K562 (cell line): ENCODE data around the gene ZNF791. TPM values are rescaled to one million over a fixed set of nuclear protein-coding genes. Genes with fewer than 3 reads are reported as not detected.

Experiments
- BRF1 ChIP-seq: IDR thresholded peaks from 3 replicates; pipeline ENCODE4 v1.6.1; 2011; ENCODE audit warnings: borderline replicate concordance, mild to moderate bottlenecking; ENCODE audit not compliant: insufficient read length; ENCODE audit errors: extremely low read depth
- CHCHD3 ChIP-seq: fragments of 250-450 bp; sonication (Bioruptor Pico); IDR thresholded peaks from 2 replicates; pipeline ENCODE4 v2.1.2; 2022; ENCODE audit warnings: mild to moderate bottlenecking
- EGR1 ChIP-seq: fragments of 450-650 bp; conservative IDR thresholded peaks from 2 replicates; pipeline ENCODE4 v1.6.1; 2017; ENCODE audit warnings: mild to moderate bottlenecking
- ELF1 ChIP-seq: fragments of 200-800 bp; sonication (Bioruptor generic); IDR thresholded peaks from 2 replicates; pipeline ENCODE4 v1.6.1; 2016; ENCODE audit warnings: missing genetic modification characterization, missing compliant biosample characterization
- ELF4 ChIP-seq: fragments of 450-650 bp; formaldehyde crosslinking; IDR thresholded peaks from 2 replicates; pipeline ENCODE4 v1.4.0; 2022; ENCODE audit warnings: missing genetic modification characterization
- EP300 ChIP-seq: IDR thresholded peaks from 2 replicates; pipeline ENCODE4 v1.6.1; 2012; ENCODE audit warnings: low read length, improper control_type of control experiment
- ETS2 ChIP-seq: IDR thresholded peaks from 2 replicates; pipeline ENCODE4 v1.6.1; 2016; ENCODE audit warnings: borderline replicate concordance, missing genetic modification characterization, mild to moderate bottlenecking, moderate library complexity, missing compliant biosample characterization; ENCODE audit not compliant: poor library complexity, severe bottlenecking
- MTA1 ChIP-seq: fragments of 450-650 bp; IDR thresholded peaks from 2 replicates; pipeline ENCODE4 v1.6.1; 2017; ENCODE audit warnings: borderline replicate concordance
- NFIC ChIP-seq: fragments of 450-650 bp; IDR thresholded peaks from 2 replicates; pipeline ENCODE4 v1.6.1; 2017; ENCODE audit warnings: mild to moderate bottlenecking, inconsistent platforms
- PHB ChIP-seq: fragments of 250-450 bp; sonication (Bioruptor Pico); IDR thresholded peaks from 2 replicates; pipeline ENCODE4 v1.5.0; 2021
- RBM39 ChIP-seq: fragments of 200-400 bp; formaldehyde crosslinking; optimal IDR thresholded peaks from 2 replicates; pipeline ENCODE3; 2018; ENCODE audit warnings: low read depth, low read length
- SMAD3 ChIP-seq: fragments of 450-650 bp; formaldehyde crosslinking; conservative IDR thresholded peaks from 2 replicates; pipeline ENCODE4 v1.4.0; 2020; ENCODE audit warnings: mild to moderate bottlenecking
- SNRNP70 ChIP-seq: fragments of 200-400 bp; formaldehyde crosslinking; optimal IDR thresholded peaks from 2 replicates; pipeline ENCODE3; 2017; ENCODE audit warnings: low read depth, low read length
- TARDBP ChIP-seq: fragments of 450-650 bp; IDR thresholded peaks from 2 replicates; pipeline ENCODE4 v1.6.1; 2016
- TSC22D4 ChIP-seq: fragments of 450-650 bp; IDR thresholded peaks from 2 replicates; pipeline ENCODE4 v1.6.1; 2016; ENCODE audit warnings: missing genetic modification characterization, missing biosample characterization, control low read depth
- ZBTB8A ChIP-seq: fragments of 450-650 bp; IDR thresholded peaks from 2 replicates; pipeline ENCODE4 v1.6.1; 2018; ENCODE audit warnings: mild to moderate bottlenecking, moderate library complexity; ENCODE audit not compliant: partially characterized antibody
- ZNF165 ChIP-seq: fragments of 250-450 bp; sonication (Bioruptor Pico); IDR thresholded peaks from 2 replicates; pipeline ENCODE4 v1.4.0; 2020; ENCODE audit warnings: borderline replicate concordance
- ZNF324 ChIP-seq: fragments of 250-450 bp; sonication (Bioruptor Pico); IDR thresholded peaks from 2 replicates; pipeline ENCODE4 v1.4.0; 2020; ENCODE audit warnings: mild to moderate bottlenecking
- polyA plus RNA-seq, 8 experiments: library from polyadenylated mRNA; depleted of rRNA in 4 of 8; stranded (reverse) in 5 of 8; unstranded in 3 of 8; fragments of >200 nt; fragmentation: Nextera tagmentation in 2 of 8; fragmentation: Illumina TruSeq in 1 of 8; extraction: Ambion mirVana in 2 of 8; extraction: Trizol in 1 of 8; gene quantifications; 2 replicates each; pipeline versions ENCODE4 v1.2.1 to v1.2.3, GENCODE V29; 2011 to 2014; ENCODE audit warnings: inconsistent platforms in 1 of 8, missing spikeins in 1 of 8
- total RNA-seq, 7 experiments: library from RNA; depleted of rRNA in 6 of 7; stranded (reverse); fragments of >200 nt in 6 of 7; fragmentation: Illumina TruSeq in 2 of 7; extraction: Trizol in 2 of 7; gene quantifications; 2 replicates each; pipeline versions ENCODE4 v1.2.1 to v1.2.3, GENCODE V29; 2011 to 2021; ENCODE audit warnings: low replicate concordance in 1 of 7
- TF ChIP-seq, protein P1 (sequence below): fragments of 450-650 bp; formaldehyde crosslinking; IDR thresholded peaks from 2 replicates; pipeline ENCODE4 v1.4.0; 2022; ENCODE audit warnings: missing genetic modification characterization
- TF ChIP-seq, protein P2 (sequence below): fragments of 450-650 bp; IDR thresholded peaks from 2 replicates; pipeline ENCODE4 v1.6.1; 2016; ENCODE audit warnings: missing biosample characterization, missing genetic modification characterization
- TF ChIP-seq, protein P3 (sequence below): IDR thresholded peaks from 2 replicates; pipeline ENCODE4 v1.6.1; 2016; ENCODE audit warnings: missing genetic modification characterization, missing compliant biosample characterization
- TF ChIP-seq, protein P4 (sequence below), 2 experiments: fragments of 450-650 bp; IDR thresholded peaks; 2 replicates each; pipeline ENCODE4 v1.6.1; 2018; ENCODE audit warnings: mild to moderate bottlenecking in 2 of 2, low read depth in 1 of 2; ENCODE audit not compliant: partially characterized antibody in 2 of 2

The ZNF791 gene
- total and polyA plus RNA-seq, 9 of the 15 experiments (the other 6 are each of a cell fraction or from before 2014, with no cell fraction given) = 7.8 to 22.7 (median 13.1) TPM

DNA sequence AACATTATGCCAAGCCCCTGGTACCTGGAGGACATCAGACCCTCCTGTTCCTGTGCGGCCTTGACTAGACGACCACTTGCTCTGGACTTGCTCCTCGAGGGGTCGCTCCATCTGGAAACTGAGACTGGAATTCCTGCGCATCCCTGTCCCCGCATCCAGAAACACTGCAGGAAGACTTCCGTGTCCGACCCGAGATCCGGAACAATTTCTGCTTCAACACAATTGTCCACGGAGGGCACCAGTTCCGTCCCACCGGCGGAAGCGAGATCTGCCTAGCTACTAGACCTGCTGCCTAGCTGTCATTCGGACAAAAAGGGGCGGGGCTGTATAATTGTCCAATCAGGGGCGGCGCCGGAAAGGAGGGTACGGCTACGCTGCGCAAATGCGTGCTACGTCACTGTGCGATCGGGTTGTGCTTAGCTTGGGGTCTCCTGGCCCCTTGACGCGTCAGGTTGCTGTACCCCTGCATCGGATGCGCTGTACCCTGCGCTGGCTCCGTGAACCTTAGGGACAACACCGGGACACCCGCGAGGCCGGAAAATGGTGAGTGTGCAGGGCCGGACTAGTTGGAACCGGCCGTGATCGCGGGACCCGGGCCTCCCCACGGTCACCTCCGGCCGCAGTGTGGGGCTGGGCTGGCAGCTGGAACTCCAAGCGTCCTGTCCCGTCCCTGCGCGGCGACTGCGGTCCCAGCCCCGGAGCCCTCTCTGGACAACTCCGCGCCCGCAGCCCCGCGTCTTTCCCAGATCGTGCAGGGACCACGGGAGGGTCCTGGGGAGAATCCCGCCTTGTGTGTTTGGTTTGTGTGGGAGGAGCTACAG lies at the start of gene ZNF791, which contains the start of gene ZNF490 (continued):
- TF ChIP-seq ETS2 (tag) (no peak), ZNF324 (no peak), MTA1 (no peak), NFIC (peak; percentile 44), BRF1 (no peak), EP300 (peak; percentile 41; the same call in 1 of the 2 replicates), ZBTB8A (no peak), ZNF165 (CRISPR knock-in tag) (no peak), RBM39 (no peak), SMAD3 (CRISPR knock-in tag) (no peak), ELF4 (CRISPR knock-in tag) (no peak), TARDBP (0 out of 2 replicates have a peak, but pooled peaks have one; percentile 23), PHB (CRISPR knock-in tag) (no peak), TSC22D4 (no peak), ELF1 (peak; percentile 95), CHCHD3 (CRISPR knock-in tag) (no peak), SNRNP70 (no peak), EGR1 (peak; percentile 72)
- TF ChIP-seq, protein P1, sequence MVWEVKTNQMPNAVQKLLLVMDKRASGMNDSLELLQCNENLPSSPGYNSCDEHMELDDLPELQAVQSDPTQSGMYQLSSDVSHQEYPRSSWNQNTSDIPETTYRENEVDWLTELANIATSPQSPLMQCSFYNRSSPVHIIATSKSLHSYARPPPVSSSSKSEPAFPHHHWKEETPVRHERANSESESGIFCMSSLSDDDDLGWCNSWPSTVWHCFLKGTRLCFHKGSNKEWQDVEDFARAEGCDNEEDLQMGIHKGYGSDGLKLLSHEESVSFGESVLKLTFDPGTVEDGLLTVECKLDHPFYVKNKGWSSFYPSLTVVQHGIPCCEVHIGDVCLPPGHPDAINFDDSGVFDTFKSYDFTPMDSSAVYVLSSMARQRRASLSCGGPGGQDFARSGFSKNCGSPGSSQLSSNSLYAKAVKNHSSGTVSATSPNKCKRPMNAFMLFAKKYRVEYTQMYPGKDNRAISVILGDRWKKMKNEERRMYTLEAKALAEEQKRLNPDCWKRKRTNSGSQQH = no peak
- TF ChIP-seq, protein P2, sequence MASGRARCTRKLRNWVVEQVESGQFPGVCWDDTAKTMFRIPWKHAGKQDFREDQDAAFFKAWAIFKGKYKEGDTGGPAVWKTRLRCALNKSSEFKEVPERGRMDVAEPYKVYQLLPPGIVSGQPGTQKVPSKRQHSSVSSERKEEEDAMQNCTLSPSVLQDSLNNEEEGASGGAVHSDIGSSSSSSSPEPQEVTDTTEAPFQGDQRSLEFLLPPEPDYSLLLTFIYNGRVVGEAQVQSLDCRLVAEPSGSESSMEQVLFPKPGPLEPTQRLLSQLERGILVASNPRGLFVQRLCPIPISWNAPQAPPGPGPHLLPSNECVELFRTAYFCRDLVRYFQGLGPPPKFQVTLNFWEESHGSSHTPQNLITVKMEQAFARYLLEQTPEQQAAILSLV (tag) = no peak
- TF ChIP-seq, protein P3, sequence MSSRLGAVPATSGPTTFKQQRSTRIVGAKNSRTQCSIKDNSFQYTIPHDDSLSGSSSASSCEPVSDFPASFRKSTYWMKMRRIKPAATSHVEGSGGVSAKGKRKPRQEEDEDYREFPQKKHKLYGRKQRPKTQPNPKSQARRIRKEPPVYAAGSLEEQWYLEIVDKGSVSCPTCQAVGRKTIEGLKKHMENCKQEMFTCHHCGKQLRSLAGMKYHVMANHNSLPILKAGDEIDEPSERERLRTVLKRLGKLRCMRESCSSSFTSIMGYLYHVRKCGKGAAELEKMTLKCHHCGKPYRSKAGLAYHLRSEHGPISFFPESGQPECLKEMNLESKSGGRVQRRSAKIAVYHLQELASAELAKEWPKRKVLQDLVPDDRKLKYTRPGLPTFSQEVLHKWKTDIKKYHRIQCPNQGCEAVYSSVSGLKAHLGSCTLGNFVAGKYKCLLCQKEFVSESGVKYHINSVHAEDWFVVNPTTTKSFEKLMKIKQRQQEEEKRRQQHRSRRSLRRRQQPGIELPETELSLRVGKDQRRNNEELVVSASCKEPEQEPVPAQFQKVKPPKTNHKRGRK (tag) = no peak
- TF ChIP-seq, protein P4, sequence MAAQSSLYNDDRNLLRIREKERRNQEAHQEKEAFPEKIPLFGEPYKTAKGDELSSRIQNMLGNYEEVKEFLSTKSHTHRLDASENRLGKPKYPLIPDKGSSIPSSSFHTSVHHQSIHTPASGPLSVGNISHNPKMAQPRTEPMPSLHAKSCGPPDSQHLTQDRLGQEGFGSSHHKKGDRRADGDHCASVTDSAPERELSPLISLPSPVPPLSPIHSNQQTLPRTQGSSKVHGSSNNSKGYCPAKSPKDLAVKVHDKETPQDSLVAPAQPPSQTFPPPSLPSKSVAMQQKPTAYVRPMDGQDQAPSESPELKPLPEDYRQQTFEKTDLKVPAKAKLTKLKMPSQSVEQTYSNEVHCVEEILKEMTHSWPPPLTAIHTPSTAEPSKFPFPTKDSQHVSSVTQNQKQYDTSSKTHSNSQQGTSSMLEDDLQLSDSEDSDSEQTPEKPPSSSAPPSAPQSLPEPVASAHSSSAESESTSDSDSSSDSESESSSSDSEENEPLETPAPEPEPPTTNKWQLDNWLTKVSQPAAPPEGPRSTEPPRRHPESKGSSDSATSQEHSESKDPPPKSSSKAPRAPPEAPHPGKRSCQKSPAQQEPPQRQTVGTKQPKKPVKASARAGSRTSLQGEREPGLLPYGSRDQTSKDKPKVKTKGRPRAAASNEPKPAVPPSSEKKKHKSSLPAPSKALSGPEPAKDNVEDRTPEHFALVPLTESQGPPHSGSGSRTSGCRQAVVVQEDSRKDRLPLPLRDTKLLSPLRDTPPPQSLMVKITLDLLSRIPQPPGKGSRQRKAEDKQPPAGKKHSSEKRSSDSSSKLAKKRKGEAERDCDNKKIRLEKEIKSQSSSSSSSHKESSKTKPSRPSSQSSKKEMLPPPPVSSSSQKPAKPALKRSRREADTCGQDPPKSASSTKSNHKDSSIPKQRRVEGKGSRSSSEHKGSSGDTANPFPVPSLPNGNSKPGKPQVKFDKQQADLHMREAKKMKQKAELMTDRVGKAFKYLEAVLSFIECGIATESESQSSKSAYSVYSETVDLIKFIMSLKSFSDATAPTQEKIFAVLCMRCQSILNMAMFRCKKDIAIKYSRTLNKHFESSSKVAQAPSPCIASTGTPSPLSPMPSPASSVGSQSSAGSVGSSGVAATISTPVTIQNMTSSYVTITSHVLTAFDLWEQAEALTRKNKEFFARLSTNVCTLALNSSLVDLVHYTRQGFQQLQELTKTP (IDR thresholded peaks at IDR 0.05; ENCODE audit: low read depth in 1 of 2, partially characterized antibody in 2 of 2) = peak in 1 of 2 experiments; percentile 78
